ENCODE measurements around the gene MYBPC3. TPM values are rescaled to one million over a fixed set of nuclear protein-coding genes. Genes with fewer than 3 reads are reported as not detected.

The MYBPC3 gene
- total and polyA plus RNA-seq, 11 donors: 425 to 3,074 (median 1,842) TPM

GRCh38 chr11:47296045-47296444, 56.5 kb downstream of the MYBPC3 start:
- DNase-seq (no peak), ATAC-seq (no peak)
- H3K27ac ChIP-seq: no peak overlapping the region
- peaks cover 0 to 100% (median 98%) of the 10 kb centered on the region in 9 donors for H3K36me3 ChIP-seq
- H3K9me3 ChIP-seq: peaks cover 0 to 20% (median 10%) of the 10 kb centered on the region in 12 donors
- intact Hi-C loops (cut with DNase I): no loop called here
- no peaks in the 10 kb centered on the region for H3K4me1 ChIP-seq
- no peaks in the 10 kb centered on the region for H3K27me3 ChIP-seq
- TF ChIP-seq CTCF (IDR thresholded peaks at IDR 0.05) (no peak), POLR2A (IDR thresholded peaks at IDR 0.05) (no peak)
- WGBS, 4 donors: 87 to 91% (median 88%) methylated on average over 4 of the region's 4 CpGs
- H3K4me3 ChIP-seq: no peak overlapping the region

- Histone ChIP-seq H3K36me3 (peaks cover 0 to 100% (median 99%) of the 10 kb centered on the region in 9 donors), H3K4me3 (no peak overlapping the region), H3K4me1 (no peaks in the 10 kb centered on the region), H3K27me3 (no peaks in the 10 kb centered on the region), H3K27ac (no peak overlapping the region), H3K9me3 (peaks cover 0 to 20% (median 10%) of the 10 kb centered on the region in 12 donors)
- ATAC-seq: no peak
- intact Hi-C loops (cut with DNase I): no loop called here
- no peak for DNase-seq
- TF ChIP-seq POLR2A (IDR thresholded peaks at IDR 0.05) (no peak), CTCF (IDR thresholded peaks at IDR 0.05) (no peak)
- 88 to 98% (median 97%) methylated on average over 5 of the region's 5 CpGs for WGBS, 4 donors
Measured at GRCh38 chr11:47295385-47295784, 57.1 kb downstream of the MYBPC3 start.

DNA sequence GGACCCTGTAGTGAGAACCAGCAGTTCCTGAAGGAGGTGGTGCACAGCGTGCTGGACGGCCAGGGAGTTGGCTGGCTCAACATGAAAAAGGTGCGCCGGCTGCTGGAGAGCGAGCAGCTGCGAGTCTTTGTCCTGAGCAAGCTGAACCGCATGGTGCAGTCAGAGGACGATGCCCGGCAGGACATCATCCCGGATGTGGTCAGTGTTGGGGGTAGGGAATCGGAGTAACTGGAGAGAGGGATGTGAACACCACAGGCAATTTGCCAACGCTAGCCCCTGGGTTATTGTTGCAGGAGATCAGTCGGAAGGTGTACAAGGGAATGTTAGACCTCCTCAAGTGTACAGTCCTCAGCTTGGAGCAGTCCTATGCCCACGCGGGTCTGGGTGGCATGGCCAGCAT, 62.6 kb downstream of the MYBPC3 start:
- TF ChIP-seq POLR2A (IDR thresholded peaks at IDR 0.05): no peak
- no peak for TF ChIP-seq CTCF (IDR thresholded peaks at IDR 0.05)
- H3K4me1 ChIP-seq: peaks cover 0 to 39% (median 5%) of the 10 kb centered on the region in 12 donors
- H3K9me3 ChIP-seq: no peaks in the 10 kb centered on the region
- H3K27me3 ChIP-seq: no peaks in the 10 kb centered on the region
- no peak for ATAC-seq
- no peak overlapping the region for H3K4me3 ChIP-seq
- H3K27ac ChIP-seq: no peak overlapping the region
- intact Hi-C loops (cut with DNase I): loop anchor here in 3 of 10 donors (2.0 to 5.0 kb wide), 4 partner anchors 15 to 67 kb away; partner anchors contain the start of gene MYBPC3 (in 1 of the 3)
- 93 to 95% (median 94%) methylated on average over 15 of the region's 15 CpGs for WGBS, 4 donors
- DNase-seq: no peak
- H3K36me3 ChIP-seq: peaks cover 0 to 100% (median 98%) of the 10 kb centered on the region in 9 donors

DNA sequence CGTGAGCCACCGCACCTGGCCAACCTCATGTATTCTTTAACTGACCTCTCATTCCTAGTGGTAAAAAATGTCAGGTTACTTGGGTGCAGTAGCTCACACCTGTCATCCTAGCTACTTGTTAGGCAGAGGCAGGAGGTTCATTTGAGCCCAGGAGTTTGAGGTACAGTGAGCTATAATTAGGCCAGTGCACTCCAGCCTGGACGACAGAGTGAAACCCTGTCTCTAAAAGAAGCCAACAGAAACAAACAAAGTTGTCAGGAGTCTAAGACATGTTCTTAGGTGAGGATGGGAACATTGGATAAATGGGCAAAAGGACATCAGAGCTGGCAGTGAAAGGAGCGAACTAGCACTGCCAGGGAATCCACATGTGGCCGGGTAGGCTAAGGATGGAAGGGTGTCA, 64.4 kb downstream of the MYBPC3 start:
- H3K27me3 ChIP-seq: no peaks in the 10 kb centered on the region
- no peaks in the 10 kb centered on the region for H3K9me3 ChIP-seq
- intact Hi-C loops (cut with DNase I): loop anchor here in 3 of 10 donors (2.0 to 5.0 kb wide), 4 partner anchors 17 to 69 kb away; partner anchors contain the start of gene MYBPC3 (in 1 of the 3)
- peaks cover 4 to 100% (median 99%) of the 10 kb centered on the region in 9 donors for H3K36me3 ChIP-seq
- WGBS, 4 donors: 60 to 66% (median 63%) methylated on average over 5 of the region's 5 CpGs
- H3K4me1 ChIP-seq: peaks cover 0 to 39% (median 5%) of the 10 kb centered on the region in 12 donors
- peak overlapping the region; percentile 8 to 85 (median 73) for H3K27ac ChIP-seq
- no peak for TF ChIP-seq POLR2A (IDR thresholded peaks at IDR 0.05)
- TF ChIP-seq CTCF (IDR thresholded peaks at IDR 0.05): no peak
- ATAC-seq (peak; percentile 75 to 87 (median 80)), DNase-seq (peak in 2 of 5 donors; percentile 46 to 49)
- H3K4me3 ChIP-seq: no peak overlapping the region
